ENCODE data around the gene HSPA12B. TPM values are rescaled to one million over a fixed set of nuclear protein-coding genes. Genes with fewer than 3 reads are reported as not detected.

The HSPA12B gene
- total RNA-seq, 5 donors from 2014 or later (not counting 1 experiment from before 2014, with no cell fraction given), result 0.10 to 0.12 TPM; not detected in 3

DNA sequence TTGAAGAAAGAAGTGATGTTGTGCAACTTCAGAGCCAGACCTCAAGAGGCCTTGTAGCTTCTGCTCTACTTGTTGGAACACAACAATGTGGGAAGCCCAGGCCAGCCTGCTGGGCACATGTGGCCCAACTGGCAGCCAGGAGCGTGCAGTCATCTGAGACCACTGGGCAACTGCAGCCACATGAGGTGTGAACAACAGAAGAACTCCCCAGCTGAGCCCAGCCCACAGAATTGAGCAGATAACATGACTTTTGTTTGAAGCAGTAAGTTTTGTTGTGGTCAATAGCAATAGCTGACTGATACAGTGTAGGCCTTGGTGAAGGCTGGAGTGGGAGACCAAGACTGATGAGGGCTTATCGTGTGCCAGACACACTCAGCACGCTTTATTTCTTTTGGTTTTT, 42.1 kb upstream of the HSPA12B start:
- Histone ChIP-seq H3K27ac (ENCODE audit: low read length) (no peak overlapping the region), H3K4me3 (ENCODE audit: control insufficient read depth in 1 of 2, extremely low read depth in 1 of 2, low read length in 1 of 2) (no peak overlapping the region), H3K27me3 (replicated peaks in 1 of 2; ENCODE audit: control insufficient read depth in 2 of 2, extremely low read depth in 1 of 2, insufficient read depth in 2 of 2, low read length in 1 of 2) (peaks cover 0 to 22% of the 10 kb centered on the region in 2 experiments), H3K9me3 (no peaks in the 10 kb centered on the region), H3K4me1 (ENCODE audit: control insufficient read depth in 1 of 2, extremely low read depth in 1 of 2, insufficient read depth in 2 of 2, low read length in 2 of 2) (no peaks in the 10 kb centered on the region), H3K36me3 (ENCODE audit: control insufficient read depth in 2 of 2, extremely low read depth in 1 of 2, insufficient read depth in 1 of 2, low read length in 1 of 2) (no peaks in the 10 kb centered on the region)
- WGBS (ENCODE audit: insufficient coverage), result 100% methylated on average over 1 of the region's 3 CpGs
- no peaks in the 10 kb centered on the region for H3K4me1 Mint-ChIP-seq
- H3K27me3 Mint-ChIP-seq, result peaks cover 0 to 11% of the 10 kb centered on the region in 2 donors
- no peak overlapping the region for H3K4me3 Mint-ChIP-seq
- H3K27ac Mint-ChIP-seq, result no peak overlapping the region
- CTCF ChIA-PET, result interaction anchor here in 1 of 2 donors (0.7 kb wide), 1 partner anchor 23 kb away, joined by 3 read pairs; no protein-coding TSS in a partner anchor
- no peak for ATAC-seq (replicated peaks in 1 of 4)
- POLR2A ChIA-PET, result no interaction called here
- H3K9me3 Mint-ChIP-seq, result no peaks in the 10 kb centered on the region
- no peaks in the 10 kb centered on the region for H3K36me3 Mint-ChIP-seq
- DNase-seq, result no peak

DNA sequence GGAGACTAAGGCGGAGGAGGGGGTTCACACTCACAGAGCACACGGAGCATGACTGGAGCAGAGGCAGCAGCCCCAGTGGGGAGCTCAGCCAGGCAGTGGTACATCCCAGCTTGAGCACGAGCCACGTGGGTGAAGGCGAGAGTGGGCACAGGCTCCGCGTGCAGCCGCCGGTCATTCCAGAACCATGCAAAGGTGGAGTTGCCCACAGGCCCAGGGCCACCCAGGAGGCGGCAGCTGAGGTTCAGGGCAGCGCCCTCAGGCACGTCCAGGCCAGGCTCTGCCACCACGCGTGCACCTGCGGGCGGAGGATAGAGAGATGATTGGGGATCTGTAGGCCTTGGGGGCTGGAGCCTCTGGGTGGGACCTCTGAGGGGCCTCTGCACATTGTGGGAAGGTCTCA, 41.2 kb upstream of the HSPA12B start:
- ATAC-seq (replicated peaks in 1 of 4) (no peak), DNase-seq (no peak)
- H3K27me3 ChIP-seq (replicated peaks in 1 of 2; ENCODE audit: control insufficient read depth in 2 of 2, extremely low read depth in 1 of 2, insufficient read depth in 2 of 2, low read length in 1 of 2), result peaks cover 0 to 18% of the 10 kb centered on the region in 2 experiments
- H3K4me3 ChIP-seq (ENCODE audit: control insufficient read depth in 1 of 2, extremely low read depth in 1 of 2, low read length in 1 of 2), result no peak overlapping the region
- no peaks in the 10 kb centered on the region for H3K36me3 ChIP-seq (ENCODE audit: control insufficient read depth in 2 of 2, extremely low read depth in 1 of 2, insufficient read depth in 1 of 2, low read length in 1 of 2)
- no peak overlapping the region for H3K27ac ChIP-seq (ENCODE audit: low read length)
- WGBS (ENCODE audit: insufficient coverage), result 89% methylated on average over 12 of the region's 16 CpGs
- Mint-ChIP-seq H3K9me3 (no peaks in the 10 kb centered on the region), H3K36me3 (no peaks in the 10 kb centered on the region), H3K4me1 (no peaks in the 10 kb centered on the region), H3K4me3 (no peak overlapping the region), H3K27me3 (peaks cover 0 to 6% of the 10 kb centered on the region in 2 donors), H3K27ac (no peak overlapping the region)
- H3K4me1 ChIP-seq (ENCODE audit: control insufficient read depth in 1 of 2, extremely low read depth in 1 of 2, insufficient read depth in 2 of 2, low read length in 2 of 2), result no peaks in the 10 kb centered on the region
- POLR2A ChIA-PET, result no interaction called here
- no peaks in the 10 kb centered on the region for H3K9me3 ChIP-seq
- CTCF ChIA-PET, result interaction anchor here in 1 of 2 donors (0.7 kb wide), 1 partner anchor 22 kb away, joined by 3 read pairs; no protein-coding TSS in a partner anchor

DNA sequence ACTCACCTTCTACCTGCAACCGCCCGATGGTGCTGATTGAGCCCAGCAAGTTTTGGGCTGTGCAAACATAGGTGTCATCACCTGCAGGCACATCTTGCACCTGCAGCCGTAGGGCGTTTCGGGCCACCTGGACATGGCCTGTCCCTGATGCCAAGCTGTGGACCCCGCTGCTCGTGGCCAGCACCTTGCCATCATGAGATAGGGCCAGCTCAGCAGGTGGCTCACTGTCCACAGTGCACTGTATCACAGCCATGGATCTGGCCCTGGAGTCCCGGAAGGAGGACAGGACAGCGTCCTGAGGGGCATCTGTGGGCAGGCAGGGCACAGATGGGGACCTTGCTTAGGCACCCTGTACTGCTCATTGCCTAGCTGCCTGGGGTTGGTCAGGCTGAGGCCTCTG, 40.6 kb upstream of the HSPA12B start:
- ATAC-seq (replicated peaks in 1 of 4) (no peak), DNase-seq (no peak)
- H3K27me3 ChIP-seq (replicated peaks in 1 of 2; ENCODE audit: control insufficient read depth in 2 of 2, extremely low read depth in 1 of 2, insufficient read depth in 2 of 2, low read length in 1 of 2), result peaks cover 0 to 20% of the 10 kb centered on the region in 2 experiments
- Mint-ChIP-seq H3K4me1 (no peaks in the 10 kb centered on the region), H3K36me3 (no peaks in the 10 kb centered on the region), H3K27ac (no peak overlapping the region), H3K27me3 (peaks cover 0 to 3% of the 10 kb centered on the region in 2 donors), H3K9me3 (no peaks in the 10 kb centered on the region), H3K4me3 (no peak overlapping the region)
- no peak overlapping the region for H3K4me3 ChIP-seq (ENCODE audit: control insufficient read depth in 1 of 2, extremely low read depth in 1 of 2, low read length in 1 of 2)
- CTCF ChIA-PET, result no interaction called here
- no peak overlapping the region for H3K27ac ChIP-seq (ENCODE audit: low read length)
- WGBS (ENCODE audit: insufficient coverage), result 80% methylated on average over 9 of the region's 9 CpGs
- H3K9me3 ChIP-seq, result no peaks in the 10 kb centered on the region
- H3K4me1 ChIP-seq (ENCODE audit: control insufficient read depth in 1 of 2, extremely low read depth in 1 of 2, insufficient read depth in 2 of 2, low read length in 2 of 2), result no peaks in the 10 kb centered on the region
- no peaks in the 10 kb centered on the region for H3K36me3 ChIP-seq (ENCODE audit: control insufficient read depth in 2 of 2, extremely low read depth in 1 of 2, insufficient read depth in 1 of 2, low read length in 1 of 2)
- POLR2A ChIA-PET, result no interaction called here

GRCh38 chr20:3692706-3693294, 39.7 kb upstream of the HSPA12B start:
- no peak for ATAC-seq (replicated peaks in 1 of 4)
- Mint-ChIP-seq H3K4me3 (no peak overlapping the region), H3K36me3 (no peaks in the 10 kb centered on the region), H3K27ac (no peak overlapping the region), H3K4me1 (no peaks in the 10 kb centered on the region), H3K9me3 (no peaks in the 10 kb centered on the region), H3K27me3 (no peaks in the 10 kb centered on the region)
- Histone ChIP-seq H3K27ac (ENCODE audit: low read length) (no peak overlapping the region), H3K36me3 (ENCODE audit: control insufficient read depth in 2 of 2, extremely low read depth in 1 of 2, insufficient read depth in 1 of 2, low read length in 1 of 2) (no peaks in the 10 kb centered on the region), H3K27me3 (replicated peaks in 1 of 2; ENCODE audit: control insufficient read depth in 2 of 2, extremely low read depth in 1 of 2, insufficient read depth in 2 of 2, low read length in 1 of 2) (peaks cover 0 to 21% of the 10 kb centered on the region in 2 experiments), H3K4me1 (ENCODE audit: control insufficient read depth in 1 of 2, extremely low read depth in 1 of 2, insufficient read depth in 2 of 2, low read length in 2 of 2) (no peaks in the 10 kb centered on the region), H3K9me3 (no peaks in the 10 kb centered on the region), H3K4me3 (ENCODE audit: control insufficient read depth in 1 of 2, extremely low read depth in 1 of 2, low read length in 1 of 2) (no peak overlapping the region)
- ChIA-PET CTCF (no interaction called here), POLR2A (no interaction called here)
- whole genome bisulfite sequencing (ENCODE audit: insufficient coverage), result 87% methylated on average over 23 of the region's 23 CpGs
- DNase-seq, result no peak

DNA sequence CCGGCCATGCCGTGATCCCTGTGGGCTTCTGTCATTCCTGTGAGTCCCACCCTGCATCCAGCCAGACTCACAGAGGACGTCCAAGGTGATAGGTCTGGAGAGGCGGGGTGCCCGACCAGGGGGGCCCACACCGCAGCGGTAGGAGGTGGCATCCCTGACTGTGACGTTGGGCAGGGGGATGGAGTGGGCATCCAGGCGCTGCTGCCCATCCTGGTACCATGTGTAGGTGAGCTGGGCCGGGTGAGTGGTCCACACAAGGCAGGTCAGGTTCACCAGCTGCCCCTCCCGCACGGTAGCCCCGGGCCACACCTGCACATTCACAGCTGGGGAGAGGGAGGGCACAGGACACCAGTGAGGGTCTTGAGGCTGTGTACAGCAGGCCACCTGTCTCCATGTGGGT, 39.1 kb upstream of the HSPA12B start:
- no peak overlapping the region for H3K27ac Mint-ChIP-seq
- CTCF ChIA-PET, result no interaction called here
- peaks cover 0 to 26% of the 10 kb centered on the region in 2 experiments for H3K27me3 ChIP-seq (replicated peaks in 1 of 2; ENCODE audit: control insufficient read depth in 2 of 2, extremely low read depth in 1 of 2, insufficient read depth in 2 of 2, low read length in 1 of 2)
- POLR2A ChIA-PET, result no interaction called here
- no peak overlapping the region for H3K27ac ChIP-seq (ENCODE audit: low read length)
- H3K4me3 ChIP-seq (ENCODE audit: control insufficient read depth in 1 of 2, extremely low read depth in 1 of 2, low read length in 1 of 2), result no peak overlapping the region
- DNase-seq (no peak), ATAC-seq (replicated peaks in 1 of 4) (no peak)
- H3K27me3 Mint-ChIP-seq, result no peaks in the 10 kb centered on the region
- no peak overlapping the region for H3K4me3 Mint-ChIP-seq
- no peaks in the 10 kb centered on the region for H3K4me1 Mint-ChIP-seq
- no peaks in the 10 kb centered on the region for H3K9me3 Mint-ChIP-seq
- 79% methylated on average over 12 of the region's 13 CpGs for WGBS (ENCODE audit: insufficient coverage)
- H3K4me1 ChIP-seq (ENCODE audit: control insufficient read depth in 1 of 2, extremely low read depth in 1 of 2, insufficient read depth in 2 of 2, low read length in 2 of 2), result no peaks in the 10 kb centered on the region
- H3K36me3 Mint-ChIP-seq, result no peaks in the 10 kb centered on the region
- H3K9me3 ChIP-seq, result no peaks in the 10 kb centered on the region
- H3K36me3 ChIP-seq (ENCODE audit: control insufficient read depth in 2 of 2, extremely low read depth in 1 of 2, insufficient read depth in 1 of 2, low read length in 1 of 2), result no peaks in the 10 kb centered on the region

DNA sequence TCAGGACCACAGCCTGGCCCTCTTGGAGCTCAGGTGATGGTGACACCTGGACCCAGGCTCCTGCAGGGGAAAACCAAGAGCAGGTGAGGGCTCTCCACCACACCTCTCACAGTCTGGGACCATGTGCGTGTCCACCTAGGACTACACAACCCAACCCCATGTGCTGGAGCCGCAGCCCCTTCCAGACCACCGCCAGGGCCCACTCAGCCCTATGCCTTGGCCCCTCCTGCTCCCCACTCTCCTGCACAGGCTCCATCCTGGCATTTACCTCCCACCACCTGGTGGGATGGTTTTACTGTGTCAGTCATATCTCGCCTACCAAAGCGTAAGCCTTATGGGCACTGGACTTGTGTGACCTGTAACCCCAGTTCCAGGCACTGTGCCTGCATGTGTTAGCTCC, 37.6 kb upstream of the HSPA12B start:
- Mint-ChIP-seq H3K4me3 (no peak overlapping the region), H3K9me3 (no peaks in the 10 kb centered on the region), H3K4me1 (no peaks in the 10 kb centered on the region), H3K36me3 (no peaks in the 10 kb centered on the region), H3K27me3 (no peaks in the 10 kb centered on the region), H3K27ac (no peak overlapping the region)
- Histone ChIP-seq H3K27ac (ENCODE audit: low read length) (no peak overlapping the region), H3K4me1 (ENCODE audit: control insufficient read depth in 1 of 2, extremely low read depth in 1 of 2, insufficient read depth in 2 of 2, low read length in 2 of 2) (no peaks in the 10 kb centered on the region), H3K9me3 (no peaks in the 10 kb centered on the region), H3K27me3 (replicated peaks in 1 of 2; ENCODE audit: control insufficient read depth in 2 of 2, extremely low read depth in 1 of 2, insufficient read depth in 2 of 2, low read length in 1 of 2) (peaks cover 0 to 28% of the 10 kb centered on the region in 2 experiments), H3K36me3 (ENCODE audit: control insufficient read depth in 2 of 2, extremely low read depth in 1 of 2, insufficient read depth in 1 of 2, low read length in 1 of 2) (no peaks in the 10 kb centered on the region), H3K4me3 (ENCODE audit: control insufficient read depth in 1 of 2, extremely low read depth in 1 of 2, low read length in 1 of 2) (no peak overlapping the region)
- WGBS (ENCODE audit: insufficient coverage), result 76% methylated on average over 2 of the region's 5 CpGs
- ChIA-PET CTCF (no interaction called here), POLR2A (no interaction called here)
- ATAC-seq (replicated peaks in 1 of 4) (no peak), DNase-seq (no peak)

DNA sequence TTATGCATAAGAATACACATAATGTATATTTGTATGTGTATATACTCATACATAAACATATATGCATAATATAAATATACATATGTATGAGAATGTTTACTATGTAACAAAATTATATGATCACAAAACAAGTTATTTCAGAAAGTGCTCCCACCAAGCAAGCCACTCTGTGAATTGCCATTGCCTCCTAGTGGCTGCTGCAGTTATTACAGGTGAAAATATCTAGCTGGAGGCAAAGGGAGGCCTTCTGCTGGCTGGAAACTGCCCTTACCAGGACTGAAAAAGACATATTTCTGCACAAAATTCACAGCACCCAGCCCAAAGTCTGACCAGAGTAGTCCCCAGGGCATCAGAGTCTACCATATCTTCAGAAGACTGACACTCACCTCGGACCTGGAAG, 36.3 kb upstream of the HSPA12B start:
- Mint-ChIP-seq H3K9me3 (no peaks in the 10 kb centered on the region), H3K27me3 (no peaks in the 10 kb centered on the region), H3K27ac (no peak overlapping the region), H3K4me3 (no peak overlapping the region), H3K36me3 (no peaks in the 10 kb centered on the region), H3K4me1 (no peaks in the 10 kb centered on the region)
- ChIA-PET CTCF (no interaction called here), POLR2A (no interaction called here)
- Histone ChIP-seq H3K27ac (ENCODE audit: low read length) (no peak overlapping the region), H3K36me3 (ENCODE audit: control insufficient read depth in 2 of 2, extremely low read depth in 1 of 2, insufficient read depth in 1 of 2, low read length in 1 of 2) (no peaks in the 10 kb centered on the region), H3K4me1 (ENCODE audit: control insufficient read depth in 1 of 2, extremely low read depth in 1 of 2, insufficient read depth in 2 of 2, low read length in 2 of 2) (no peaks in the 10 kb centered on the region), H3K9me3 (no peaks in the 10 kb centered on the region), H3K4me3 (ENCODE audit: control insufficient read depth in 1 of 2, extremely low read depth in 1 of 2, low read length in 1 of 2) (no peak overlapping the region), H3K27me3 (replicated peaks in 1 of 2; ENCODE audit: control insufficient read depth in 2 of 2, extremely low read depth in 1 of 2, insufficient read depth in 2 of 2, low read length in 1 of 2) (peaks cover 0 to 25% of the 10 kb centered on the region in 2 experiments)
- no CpG with 5 or more reads among the region's 1 CpG for WGBS (ENCODE audit: insufficient coverage)
- no peak for DNase-seq
- no peak for ATAC-seq (replicated peaks in 1 of 4)
